Smooth muscle cell (in vitro differentiated cells): ENCODE data around the gene LRRC71. TPM values are rescaled to one million over a fixed set of nuclear protein-coding genes. Genes with fewer than 3 reads are reported as not detected.

Source experiments
- DNase-seq: peaks from one replicate; lab custom pipeline; 2025; ENCODE audit not compliant: unreplicated experiment; lab: John Stamatoyannopoulos, UW
- H2AFZ ChIP-seq: fragments of 200-600 bp; sonication (generic); 2 replicates; pipeline ENCODE4 v1.6.0; 2016; ENCODE audit warnings: antibody characterized with exemption, low read depth, mild to moderate bottlenecking
- H3F3A ChIP-seq: fragments of 200-600 bp; sonication (generic); 2 replicates; pipeline ENCODE4 v1.6.0; 2017; ENCODE audit warnings: antibody characterized with exemption, low read depth
- H3K27ac ChIP-seq: fragments of 200-600 bp; sonication (generic); 2 replicates; pipeline ENCODE4 v1.5.1; 2016; ENCODE audit warnings: low read depth, mild to moderate bottlenecking
- H3K27me3 ChIP-seq: fragments of 200-600 bp; sonication (generic); 2 replicates; pipeline ENCODE4 v1.6.1; 2016; ENCODE audit warnings: low read depth, mild to moderate bottlenecking
- H3K36me3 ChIP-seq: fragments of 200-600 bp; sonication (generic); 2 replicates; pipeline ENCODE4 v1.5.1; 2016; ENCODE audit warnings: low read depth
- H3K4me1 ChIP-seq: fragments of 200-600 bp; sonication (generic); 2 replicates; pipeline ENCODE4 v1.5.1; 2016; ENCODE audit warnings: low read depth
- H3K4me2 ChIP-seq: fragments of 200-600 bp; sonication (generic); 2 replicates; pipeline ENCODE4 v1.6.0; 2016; ENCODE audit warnings: mild to moderate bottlenecking
- H3K4me3 ChIP-seq: fragments of 200-600 bp; sonication (generic); 2 replicates; pipeline ENCODE4 v1.5.1; 2016; ENCODE audit warnings: mild to moderate bottlenecking
- H3K79me2 ChIP-seq: fragments of 200-600 bp; sonication (generic); 2 replicates; pipeline ENCODE4 v1.6.0; 2016; ENCODE audit warnings: low read depth, mild to moderate bottlenecking
- H3K9ac ChIP-seq: fragments of 200-600 bp; sonication (generic); 2 replicates; pipeline ENCODE4 v1.6.0; 2016; ENCODE audit warnings: low read depth
- H3K9me3 ChIP-seq: fragments of 200-600 bp; sonication (generic); replicated peaks from 2 replicates; pipeline ENCODE4 v1.5.1; 2016; ENCODE audit warnings: low read depth
- H4K20me1 ChIP-seq: fragments of 200-600 bp; sonication (generic); 2 replicates; pipeline ENCODE4 v1.6.0; 2016; ENCODE audit warnings: low read depth
- CTCF ChIP-seq: fragments of 200-600 bp; sonication (generic); IDR thresholded peaks from 2 replicates; pipeline ENCODE4 v1.5.1; 2017; ENCODE audit warnings: borderline replicate concordance, mild to moderate bottlenecking, antibody characterized with exemption; ENCODE audit not compliant: insufficient read depth, poor library complexity, severe bottlenecking
- WGBS: methylation state at CpG from one replicate; pipeline ENCODE4 v1.1.7; 2016; ENCODE audit warnings: low lambda C conversion rate; 5-methylcytosine and 5-hydroxymethylcytosine counted together
- polyA plus RNA-seq: library from polyadenylated mRNA; unstranded; fragments of >200 nt; fragmentation: Nextera tagmentation; extraction: Ambion mirVana; gene quantifications from 2 replicates; pipeline ENCODE4 v1.2.1, GENCODE V29; 2016
- total RNA-seq: library from RNA; depleted of rRNA; stranded (reverse); fragments of >200 nt; gene quantifications from 2 replicates; pipeline ENCODE4 v1.2.3, GENCODE V29; 2014

Gene LRRC71
- total and polyA plus RNA-seq, 2 experiments from 2014 or later, result not detected

- Histone ChIP-seq H4K20me1 (no peaks in the 10 kb centered on the region), H3K9me3 (no peaks in the 10 kb centered on the region), H3K4me1 (peaks cover 5% of the 10 kb centered on the region), H3K27me3 (no peaks in the 10 kb centered on the region), H3K4me3 (no peak overlapping the region), H3K4me2 (no peak overlapping the region), H3F3A (no peaks in the 10 kb centered on the region), H3K9ac (no peak overlapping the region), H3K79me2 (no peaks in the 10 kb centered on the region), H3K36me3 (no peaks in the 10 kb centered on the region), H3K27ac (no peak overlapping the region), H2AFZ (no peak overlapping the region)
- no peak for DNase-seq
- WGBS, result 85% methylated on average over 4 of the region's 4 CpGs
- TF ChIP-seq CTCF, result no peak
These were observed 18.9 kb upstream of the LRRC71 start for GRCh38 chr1:156901590-156901900.

GRCh38 chr1:156901966-156902915 lies 18.2 kb upstream of the LRRC71 start:
- 82% methylated on average over 23 of the region's 23 CpGs for WGBS
- TF ChIP-seq CTCF, result no peak
- no peaks in the 10 kb centered on the region for H3K36me3 ChIP-seq
- no peaks in the 10 kb centered on the region for H3K27me3 ChIP-seq
- no peaks in the 10 kb centered on the region for H3K4me1 ChIP-seq
- H2AFZ ChIP-seq, result no peak overlapping the region
- H3K9me3 ChIP-seq, result no peaks in the 10 kb centered on the region
- no peaks in the 10 kb centered on the region for H3K79me2 ChIP-seq
- H3F3A ChIP-seq, result no peaks in the 10 kb centered on the region
- no peak overlapping the region for H3K9ac ChIP-seq
- H3K27ac ChIP-seq, result no peak overlapping the region
- H4K20me1 ChIP-seq, result no peaks in the 10 kb centered on the region
- no peak overlapping the region for H3K4me3 ChIP-seq
- DNase-seq, result no peak
- no peak overlapping the region for H3K4me2 ChIP-seq

- Histone ChIP-seq H3K9ac (no peak overlapping the region), H3K9me3 (no peaks in the 10 kb centered on the region), H3F3A (no peaks in the 10 kb centered on the region), H3K27ac (no peak overlapping the region), H3K36me3 (no peaks in the 10 kb centered on the region), H3K4me1 (no peaks in the 10 kb centered on the region), H3K79me2 (no peaks in the 10 kb centered on the region), H3K4me3 (no peak overlapping the region), H3K4me2 (no peak overlapping the region), H3K27me3 (no peaks in the 10 kb centered on the region), H2AFZ (no peak overlapping the region), H4K20me1 (no peaks in the 10 kb centered on the region)
- 97% methylated on average over 15 of the region's 15 CpGs for WGBS
- no peak for TF ChIP-seq CTCF
- no peak for DNase-seq
These were observed 16.9 kb upstream of the LRRC71 start for GRCh38 chr1:156903328-156904091.
